Sigmoid colon (tissue), 4 donors: ENCODE results near the gene SMOC2.

ENCODE experiments used
- CTCF ChIP-seq, 4 experiments: fragments of 450-650 bp in 3 of 4; fragments of 200-600 bp in 1 of 4; IDR thresholded peaks; one replicate each; pipeline ENCODE4 v1.5.1; 2016 to 2019; ENCODE audit warnings: antibody characterized with exemption in 4 of 4, mild to moderate bottlenecking in 3 of 4, moderate library complexity in 2 of 4
- EP300 ChIP-seq, 4 donors: sonication (generic); formaldehyde crosslinking; IDR thresholded peaks; one replicate each; pipeline ENCODE4 v1.6.1; 2017; ENCODE audit warnings: antibody characterized with exemption in 4 of 4
- POLR2A ChIP-seq, 2 donors: fragments of 450-650 bp; IDR thresholded peaks; one replicate each; pipeline ENCODE4 v1.6.1; 2016; ENCODE audit warnings: antibody characterized with exemption in 2 of 2, mild to moderate bottlenecking in 2 of 2, moderate library complexity in 2 of 2
- POLR2AphosphoS5 ChIP-seq, 4 donors: sonication (generic); formaldehyde crosslinking; IDR thresholded peaks; one replicate each; pipeline ENCODE4 v1.6.1; 2017; ENCODE audit warnings: antibody characterized with exemption in 4 of 4

GRCh38 chr6:168599118-168599494 lies 158.1 kb downstream of the SMOC2 start:
- TF ChIP-seq CTCF (IDR thresholded peaks at IDR 0.05) (no peak), POLR2A (IDR thresholded peaks at IDR 0.05) (no peak), EP300 (IDR thresholded peaks at IDR 0.05) (no peak), POLR2AphosphoS5 (IDR thresholded peaks at IDR 0.05) (no peak)
